GM12873 (cell line): ENCODE measurements around the gene CEP76.
A peak's percentile ranks its signal among the peaks of the same experiment; 100 is the strongest.

Experiments
- CTCF ChIP-seq: IDR thresholded peaks from 2 replicates; pipeline ENCODE4 v1.5.1; 2012; ENCODE audit warnings: low read depth, mild to moderate bottlenecking, moderate library complexity, low read length, control low read depth; ENCODE audit not compliant: insufficient read depth; ENCODE audit errors: missing control alignments

CEP76 gene

DNA sequence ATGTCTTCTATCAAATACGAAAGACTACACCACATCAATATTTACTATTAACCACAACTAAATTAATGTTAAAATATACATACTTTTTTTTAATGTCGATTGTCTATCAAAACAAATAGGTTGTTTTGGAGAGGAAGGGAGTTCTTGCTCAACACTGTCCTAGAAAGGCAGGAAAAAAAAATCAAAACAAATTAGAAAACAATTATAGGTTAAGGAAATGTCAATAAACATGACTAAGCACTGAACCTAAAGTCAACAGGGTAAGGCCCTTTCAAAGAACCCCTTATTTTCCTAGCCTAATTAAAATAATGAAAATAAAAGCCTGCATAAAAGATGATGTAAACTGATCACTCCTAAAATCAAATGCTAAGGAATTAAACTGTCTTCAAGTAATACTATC lies 2.8 kb downstream of the CEP76 start:
- TF ChIP-seq CTCF = no peak

DNA sequence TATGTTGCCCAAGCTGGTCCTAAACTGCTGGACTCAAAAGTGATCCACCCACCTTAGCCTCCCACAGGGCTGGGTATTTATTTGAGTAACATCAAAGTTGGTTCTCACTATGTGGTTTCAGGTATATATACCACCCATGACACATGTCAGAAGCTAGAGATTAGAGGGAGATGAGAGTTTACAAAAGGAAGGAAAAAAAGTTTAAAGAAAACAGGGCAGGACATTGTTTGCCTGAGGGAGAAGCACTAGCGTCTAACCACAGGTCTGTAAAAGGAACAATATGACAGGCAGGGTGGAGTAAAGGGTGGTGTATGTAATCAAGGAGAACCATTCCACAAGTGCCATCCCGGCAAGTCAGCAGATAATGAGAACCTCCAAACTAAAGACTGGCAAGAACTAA lies 8.5 kb downstream of the CEP76 start:
- no peak for TF ChIP-seq CTCF

GRCh38 chr18:12692206-12692605 lies 10.3 kb downstream of the CEP76 start:
- TF ChIP-seq CTCF = no peak

DNA sequence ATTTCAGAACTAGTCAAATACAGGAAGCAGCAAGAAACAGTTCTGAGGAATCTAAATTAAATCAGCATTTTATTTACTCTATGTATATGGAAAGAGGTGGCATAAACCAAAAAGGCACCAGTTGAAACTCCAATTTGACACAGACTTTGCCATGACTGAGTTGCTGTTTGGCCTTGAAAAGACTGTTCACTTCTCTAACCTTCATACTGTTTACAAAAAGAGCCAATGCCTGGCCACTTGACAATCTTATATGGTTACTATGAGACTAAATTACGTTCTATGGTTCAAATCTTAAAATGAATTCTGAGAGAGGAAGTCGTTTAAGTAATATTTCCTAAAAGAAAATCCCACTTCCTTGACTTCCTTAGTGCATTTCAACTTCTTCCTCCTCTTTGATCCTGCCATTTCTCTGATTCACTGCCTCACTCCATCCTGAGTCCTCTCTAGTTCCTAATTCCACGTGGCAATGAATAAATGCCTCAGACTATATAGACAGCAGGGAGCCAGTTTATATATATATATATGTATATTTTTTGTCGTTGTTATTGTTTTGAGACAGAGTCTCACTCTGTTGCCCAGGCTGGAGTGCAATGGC lies 13.2 kb downstream of the CEP76 start:
- no peak for TF ChIP-seq CTCF

GRCh38 chr18:12686100-12686499 lies 16.4 kb downstream of the CEP76 start:
- peak; percentile 4 for TF ChIP-seq CTCF

- no peak for TF ChIP-seq CTCF
These were observed 23.2 kb downstream of the CEP76 start for GRCh38 chr18:12679183-12679786.

DNA sequence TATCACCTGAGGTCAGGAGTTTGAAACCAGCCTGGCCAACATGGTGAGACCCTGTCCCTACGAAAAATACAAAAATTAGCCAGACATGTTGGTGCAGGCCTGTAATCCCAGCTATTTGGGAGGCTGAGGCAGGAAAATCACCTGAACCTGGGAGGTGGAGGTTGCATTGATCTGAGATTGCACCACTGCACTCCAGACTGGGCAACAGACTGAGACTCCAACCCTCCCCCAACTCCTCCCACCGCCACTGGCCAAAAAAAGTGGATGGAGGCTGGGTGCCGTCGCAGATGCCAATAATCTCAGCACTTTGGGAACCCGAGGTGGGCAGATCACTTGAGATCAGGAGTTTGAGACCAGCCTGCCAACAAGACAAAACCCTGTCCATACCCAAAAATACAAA lies 34.5 kb downstream of the CEP76 start:
- no peak for TF ChIP-seq CTCF
